Epithelial cell of esophagus (primary cell): Measurements from ENCODE around the gene SLC2A4.

ENCODE experiments used
- DNase-seq: peaks from one replicate; pipeline ENCODE4 v3.0.0; 2010; ENCODE audit warnings: low read depth
- H3K4me3 ChIP-seq: 2 replicates; pipeline ENCODE4 v1.5.1; 2011; ENCODE audit warnings: mild to moderate bottlenecking, low read length, control low read depth
- TF ChIP-seq, protein P1 (sequence below): IDR thresholded peaks from 2 replicates; pipeline ENCODE4 v1.5.1; 2011; ENCODE audit warnings: low read depth, mild to moderate bottlenecking, low read length, control low read depth, inconsistent platforms; ENCODE audit not compliant: insufficient read depth; ENCODE audit errors: missing control alignments

SLC2A4 gene

DNA sequence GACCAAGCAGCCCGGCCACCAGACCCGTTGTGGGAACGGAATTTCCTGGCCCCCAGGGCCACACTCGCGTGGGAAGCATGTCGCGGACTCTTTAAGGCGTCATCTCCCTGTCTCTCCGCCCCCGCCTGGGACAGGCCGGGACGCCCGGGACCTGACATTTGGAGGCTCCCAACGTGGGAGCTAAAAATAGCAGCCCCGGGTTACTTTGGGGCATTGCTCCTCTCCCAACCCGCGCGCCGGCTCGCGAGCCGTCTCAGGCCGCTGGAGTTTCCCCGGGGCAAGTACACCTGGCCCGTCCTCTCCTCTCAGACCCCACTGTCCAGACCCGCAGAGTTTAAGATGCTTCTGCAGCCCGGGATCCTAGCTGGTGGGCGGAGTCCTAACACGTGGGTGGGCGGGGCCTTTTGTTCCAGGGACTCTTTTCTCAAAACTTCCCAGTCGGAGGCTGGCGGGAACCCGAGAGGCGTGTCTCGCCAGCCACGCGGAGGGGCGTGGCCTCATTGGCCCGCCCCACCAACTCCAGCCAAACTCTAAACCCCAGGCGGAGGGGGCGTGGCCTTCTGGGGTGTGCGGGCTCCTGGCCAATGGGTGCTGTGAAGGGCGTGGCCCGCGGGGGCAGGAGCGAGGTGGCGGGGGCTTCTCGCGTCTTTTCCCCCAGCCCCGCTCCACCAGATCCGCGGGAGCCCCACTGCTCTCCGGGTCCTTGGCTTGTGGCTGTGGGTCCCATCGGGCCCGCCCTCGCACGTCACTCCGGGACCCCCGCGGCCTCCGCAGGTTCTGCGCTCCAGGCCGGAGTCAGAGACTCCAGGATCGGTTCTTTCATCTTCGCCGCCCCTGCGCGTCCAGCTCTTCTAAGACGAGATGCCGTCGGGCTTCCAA lies at the start of gene SLC2A4:
Gene SLC2A4, plus strand, starts transcription at position 645 of the 879 bp plus-strand sequence. Its CDS starts 217 bp downstream, at position 862.
- TF ChIP-seq, protein P1, sequence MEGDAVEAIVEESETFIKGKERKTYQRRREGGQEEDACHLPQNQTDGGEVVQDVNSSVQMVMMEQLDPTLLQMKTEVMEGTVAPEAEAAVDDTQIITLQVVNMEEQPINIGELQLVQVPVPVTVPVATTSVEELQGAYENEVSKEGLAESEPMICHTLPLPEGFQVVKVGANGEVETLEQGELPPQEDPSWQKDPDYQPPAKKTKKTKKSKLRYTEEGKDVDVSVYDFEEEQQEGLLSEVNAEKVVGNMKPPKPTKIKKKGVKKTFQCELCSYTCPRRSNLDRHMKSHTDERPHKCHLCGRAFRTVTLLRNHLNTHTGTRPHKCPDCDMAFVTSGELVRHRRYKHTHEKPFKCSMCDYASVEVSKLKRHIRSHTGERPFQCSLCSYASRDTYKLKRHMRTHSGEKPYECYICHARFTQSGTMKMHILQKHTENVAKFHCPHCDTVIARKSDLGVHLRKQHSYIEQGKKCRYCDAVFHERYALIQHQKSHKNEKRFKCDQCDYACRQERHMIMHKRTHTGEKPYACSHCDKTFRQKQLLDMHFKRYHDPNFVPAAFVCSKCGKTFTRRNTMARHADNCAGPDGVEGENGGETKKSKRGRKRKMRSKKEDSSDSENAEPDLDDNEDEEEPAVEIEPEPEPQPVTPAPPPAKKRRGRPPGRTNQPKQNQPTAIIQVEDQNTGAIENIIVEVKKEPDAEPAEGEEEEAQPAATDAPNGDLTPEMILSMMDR, result no peak
- peak; percentile 98 for DNase-seq
- peak within 1 kb of the TSS; percentile 48 for H3K4me3 ChIP-seq

DNA sequence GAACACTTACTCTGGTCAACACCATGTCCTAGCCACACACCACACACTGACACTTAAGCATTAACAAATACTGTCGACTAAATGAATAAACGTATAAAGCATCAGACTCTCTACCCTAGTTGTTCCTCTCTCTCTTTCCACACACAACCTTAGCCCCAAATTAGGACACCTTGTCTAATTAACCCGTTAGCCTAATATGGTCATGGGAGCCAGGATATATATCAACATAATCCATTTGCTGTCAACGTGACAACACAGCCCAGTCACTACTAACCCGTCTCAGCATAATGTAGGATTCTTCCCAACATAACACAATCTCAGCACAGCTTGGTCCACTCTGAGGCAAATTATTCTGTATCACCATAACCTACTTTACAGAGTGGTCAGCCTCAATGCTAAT lies 49.4 kb upstream of the SLC2A4 start:
- peak overlapping the region; percentile 14 for H3K4me3 ChIP-seq
- no peak for DNase-seq
- TF ChIP-seq, protein P1, result no peak

DNA sequence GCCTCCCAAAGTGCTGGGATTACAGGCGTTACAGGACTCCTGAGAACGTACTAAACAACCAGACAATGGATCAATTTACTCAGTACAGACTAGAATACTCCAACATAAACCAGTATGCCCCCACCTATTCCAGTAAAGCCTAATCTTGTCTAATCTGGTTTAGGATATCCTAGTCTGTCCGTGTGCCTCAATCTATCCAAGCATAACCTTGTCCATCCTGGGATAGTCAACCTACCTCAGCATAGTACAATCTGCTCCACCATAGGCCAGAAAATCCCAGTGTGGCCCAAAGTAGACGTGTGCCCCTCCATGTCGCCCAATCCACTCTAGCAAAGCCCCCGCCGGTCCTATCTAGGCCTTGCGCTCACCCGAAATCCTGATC lies 47.8 kb upstream of the SLC2A4 start:
- TF ChIP-seq, protein P1, result no peak
- H3K4me3 ChIP-seq, result peak overlapping the region; percentile 76
- DNase-seq, result no peak

DNA sequence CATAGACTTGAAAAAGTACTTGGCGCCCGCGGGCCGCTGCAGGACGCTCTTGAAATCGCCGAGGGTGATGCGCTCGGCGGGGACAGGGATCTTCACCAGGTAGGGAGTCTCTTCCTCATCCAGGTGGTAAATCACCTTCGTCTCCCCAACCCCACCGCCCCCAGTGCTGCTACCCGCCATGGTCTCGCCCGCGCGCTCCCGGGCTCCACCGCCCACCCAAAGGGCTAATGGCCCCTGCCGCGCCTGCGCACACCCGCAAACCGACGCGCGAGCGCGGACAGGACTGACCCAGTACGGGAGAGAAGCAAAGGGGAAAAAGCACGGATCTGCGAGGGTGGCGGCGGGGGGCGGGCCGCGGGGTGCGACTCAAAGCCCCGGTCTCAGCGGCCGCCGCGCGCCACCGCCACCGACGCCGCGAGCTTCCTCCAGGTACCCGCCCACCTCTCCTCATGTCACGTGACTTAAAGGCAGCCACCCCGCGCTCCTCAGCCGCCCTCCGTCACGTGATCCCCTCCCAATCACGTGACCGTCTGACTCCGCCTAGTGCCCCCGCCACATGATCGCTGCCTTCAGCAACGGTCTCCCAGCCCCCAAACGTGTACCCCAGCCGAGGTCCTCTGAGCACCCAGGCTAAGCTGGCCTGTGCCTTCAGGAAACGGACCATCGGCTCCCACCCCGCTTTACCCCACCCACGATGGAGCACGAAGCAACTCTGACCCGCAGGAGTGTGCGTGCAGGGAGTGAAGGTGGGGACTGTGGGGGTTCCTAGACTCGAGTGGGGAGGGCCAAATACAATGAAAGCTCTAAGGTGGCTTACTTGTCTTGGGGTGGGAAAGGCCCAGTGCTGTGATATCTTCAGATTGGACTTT lies 47.2 kb upstream of the SLC2A4 start, which contains the start of gene DVL2:
Gene DVL2, minus strand, starts transcription at position 435 of the 869 bp plus-strand sequence. Its CDS starts 255 bp downstream, at position 180.
- peak within 1 kb of the TSS; percentile 76 for H3K4me3 ChIP-seq
- TF ChIP-seq, protein P1, result no peak
- DNase-seq, result peak; percentile 96

DNA sequence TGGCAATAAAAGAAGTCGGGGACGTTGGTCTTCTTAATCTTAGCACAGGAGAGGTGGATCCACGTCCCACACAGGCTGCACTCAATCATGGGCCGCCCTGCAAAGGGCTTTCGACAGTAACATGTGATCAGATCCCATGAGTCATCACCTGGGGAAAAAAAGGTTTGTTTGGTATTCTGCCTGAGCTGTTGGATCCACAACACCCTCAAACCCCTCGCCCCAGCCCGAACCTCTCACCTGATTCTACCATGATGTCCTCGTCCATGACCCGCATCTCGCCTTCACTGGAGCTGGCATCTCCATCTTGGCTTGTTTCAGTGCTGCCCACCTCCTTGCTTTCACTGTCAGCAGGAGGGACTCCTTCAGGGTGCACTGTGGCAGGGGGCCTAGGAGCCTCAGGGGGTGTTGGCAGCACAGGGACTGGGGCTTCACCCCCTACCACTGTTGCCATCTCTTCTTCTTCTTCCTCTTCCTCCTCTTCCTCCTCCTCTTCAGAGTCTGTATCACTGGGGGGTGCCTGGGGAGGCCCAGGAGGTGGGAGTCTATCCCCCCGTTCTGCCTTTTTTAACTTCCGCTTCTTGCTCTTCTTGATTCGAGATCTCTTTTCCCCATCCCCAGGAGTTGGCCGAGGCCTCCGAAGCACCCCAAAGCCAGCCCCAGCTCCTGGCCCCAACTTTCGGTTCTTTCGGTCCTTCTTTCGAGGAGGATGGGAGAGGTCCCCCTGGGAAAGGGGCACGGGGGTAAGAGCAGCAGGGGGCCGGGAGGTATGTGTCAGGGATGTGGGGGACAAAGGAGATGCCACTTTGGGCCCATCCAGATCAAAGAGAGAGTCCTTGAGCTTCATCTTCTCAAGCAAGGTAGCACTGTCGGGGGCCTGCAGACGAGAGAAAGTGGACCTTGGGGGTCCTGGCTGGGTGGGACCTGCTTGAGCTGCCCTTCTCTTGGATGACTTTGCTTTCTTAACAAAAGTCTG lies 45.5 kb upstream of the SLC2A4 start:
- H3K4me3 ChIP-seq, result no peak overlapping the region
- peak; percentile 66 for DNase-seq
- TF ChIP-seq, protein P1, result no peak

DNA sequence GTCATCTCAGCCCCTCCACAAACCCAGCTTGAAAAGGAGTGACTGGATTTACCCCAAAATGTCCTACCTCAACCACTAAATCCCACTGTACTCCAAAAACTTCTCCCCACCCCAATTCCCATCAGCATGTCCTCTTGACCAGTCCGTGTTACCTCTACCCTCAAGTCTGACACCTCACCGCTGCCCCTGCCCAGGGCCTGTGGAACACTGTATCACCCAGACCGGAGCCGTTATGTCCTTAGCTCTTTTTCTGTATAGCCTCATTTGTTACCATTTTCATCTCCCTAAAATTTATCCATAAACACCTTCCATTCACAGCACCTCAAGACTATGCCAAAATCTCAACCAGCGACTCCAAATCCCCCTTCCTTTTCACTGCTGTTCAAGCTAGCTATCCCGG lies 44.7 kb upstream of the SLC2A4 start:
- TF ChIP-seq, protein P1, result no peak
- no peak for DNase-seq
- no peak overlapping the region for H3K4me3 ChIP-seq
